Middle frontal gyrus (tissue), 1 donor: ENCODE results near the gene CAMTA1.

Experiments
- DNase-seq: peaks from one replicate; pipeline ENCODE4 v3.0.0-alpha.2; 2015; ENCODE audit warnings: low spot score; ENCODE audit errors: extremely low spot score

The CAMTA1 gene

DNA sequence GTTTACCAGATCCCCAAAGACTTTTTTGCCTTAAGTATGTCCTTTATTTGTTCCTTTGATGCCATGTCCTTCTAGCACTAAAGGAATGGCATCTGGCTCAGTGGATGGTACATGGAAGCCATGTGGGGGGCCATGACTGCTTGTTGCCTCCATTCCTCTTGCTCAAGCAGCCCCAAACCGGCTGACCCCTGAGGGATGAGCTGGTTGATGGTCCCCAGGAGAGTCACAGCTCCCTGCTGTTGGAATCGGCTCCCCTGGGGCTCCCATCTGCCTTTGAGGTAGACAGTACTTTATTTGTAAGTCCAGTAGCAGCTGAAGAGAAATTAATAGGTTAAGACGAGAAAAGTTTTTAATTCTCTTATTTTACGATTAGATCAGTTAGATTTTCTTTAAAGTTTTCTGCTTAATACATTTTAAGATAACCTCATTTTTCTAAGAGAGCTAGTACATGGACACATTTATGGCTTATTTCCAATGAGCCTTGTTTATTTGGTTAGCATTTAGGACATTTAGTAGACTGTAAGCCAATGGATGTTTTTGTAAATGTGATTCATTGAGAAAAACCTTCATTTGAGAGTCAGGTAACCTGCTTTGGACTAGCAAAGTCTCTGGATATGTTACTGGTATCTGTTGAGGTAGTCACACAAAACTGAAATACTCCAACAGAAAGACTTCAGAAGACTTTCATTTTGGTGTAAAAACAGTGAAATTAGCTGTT is 88.2 kb downstream of the CAMTA1 start:
- DNase-seq, result no peak

DNA sequence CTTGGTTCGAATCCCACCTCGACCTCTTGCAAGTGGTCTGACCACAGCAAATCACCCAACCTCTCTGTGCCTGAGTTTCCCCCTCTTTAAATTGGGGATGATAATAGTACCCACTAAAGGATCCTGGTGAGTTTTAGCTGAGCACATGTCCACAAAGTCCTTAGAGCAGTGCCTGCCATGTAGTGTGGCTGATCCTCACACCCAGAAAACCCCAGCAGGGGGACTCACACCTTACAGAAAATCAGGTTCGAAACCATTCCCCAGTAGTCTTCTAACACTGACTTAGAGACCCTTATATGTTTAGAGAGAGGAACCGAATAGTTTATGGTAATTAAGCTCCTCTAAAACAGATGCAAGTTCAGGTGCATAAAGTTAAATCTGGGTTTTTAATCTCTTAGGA is 89.0 kb downstream of the CAMTA1 start:
- DNase-seq, result no peak

DNA sequence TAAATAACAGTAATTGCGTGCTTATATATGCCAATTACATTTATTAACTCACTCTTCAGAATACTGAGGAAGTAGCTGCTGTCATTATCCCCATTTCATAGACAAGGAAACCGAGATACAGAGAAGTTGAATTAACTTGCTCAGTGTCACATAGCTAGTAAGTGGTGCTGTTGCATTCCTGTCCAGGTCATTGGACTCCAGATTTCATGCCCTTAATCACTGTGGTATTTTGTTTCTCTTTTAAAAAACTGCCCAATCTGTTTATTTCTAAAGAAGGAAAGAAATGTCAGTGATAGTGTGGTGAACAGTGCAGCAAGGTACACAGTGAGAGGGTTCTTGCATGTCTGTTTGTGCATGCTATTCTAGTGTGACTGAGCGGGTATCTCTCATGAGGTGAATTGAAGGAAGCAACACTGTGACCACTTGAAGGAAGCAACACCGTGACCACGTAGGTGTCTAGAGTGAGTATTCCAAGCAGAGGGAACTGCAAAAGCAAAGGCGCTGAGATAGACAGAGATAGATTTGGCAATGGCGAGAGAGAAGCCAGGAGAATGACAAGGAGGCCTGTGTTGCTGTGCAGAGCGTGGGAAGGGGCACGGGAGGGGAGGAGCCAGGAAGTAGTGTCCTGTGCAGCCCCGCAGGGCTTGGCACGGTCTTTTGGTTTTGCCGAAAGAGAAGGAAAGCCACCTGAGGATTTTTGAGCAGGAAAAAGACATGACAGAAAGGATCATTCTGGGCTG is 95.9 kb downstream of the CAMTA1 start:
- no peak for DNase-seq

DNA sequence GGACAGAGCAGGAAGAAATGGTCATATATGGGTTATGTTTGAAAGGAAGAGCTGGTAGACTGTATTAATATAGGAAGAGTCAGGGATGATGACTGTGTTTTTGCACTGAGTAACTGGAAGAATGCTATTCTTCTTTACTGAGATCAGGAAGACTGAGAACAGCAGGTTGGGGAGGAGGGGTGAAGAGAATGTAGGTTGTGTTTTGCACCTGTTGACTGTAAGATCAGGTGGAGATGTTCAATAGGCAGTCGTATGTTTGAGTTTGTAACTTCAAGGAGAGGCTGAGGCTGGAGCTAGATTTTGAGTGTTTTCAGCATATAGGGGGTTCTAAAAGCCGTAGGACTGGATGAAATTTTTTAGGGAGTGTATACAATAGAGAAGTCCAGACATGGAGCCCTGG is 97.2 kb downstream of the CAMTA1 start:
- no peak for DNase-seq

DNA sequence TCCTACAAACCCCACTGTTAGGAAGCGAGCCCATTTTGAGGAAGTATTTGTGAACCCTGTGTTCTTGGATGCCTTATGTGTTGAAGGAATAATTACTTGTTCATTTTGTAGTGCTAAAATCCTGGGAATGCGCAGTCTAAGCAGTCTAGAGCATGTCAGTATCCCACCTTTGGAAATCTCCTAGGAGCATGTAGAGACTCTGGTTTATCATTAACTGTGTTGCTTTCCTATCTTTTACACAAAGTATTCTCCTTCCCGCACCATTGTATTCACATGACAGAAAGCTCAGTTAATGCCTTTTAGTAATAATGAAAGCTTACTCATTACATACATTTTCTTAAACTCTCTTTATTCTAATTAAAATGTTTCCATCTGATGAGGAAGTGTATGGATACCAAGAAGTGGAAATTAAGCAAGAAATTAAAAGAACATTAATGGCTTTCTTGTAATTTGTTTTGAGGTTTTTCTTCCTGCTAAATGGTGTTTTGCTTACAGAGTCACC is 99.4 kb downstream of the CAMTA1 start:
- DNase-seq, result no peak

DNA sequence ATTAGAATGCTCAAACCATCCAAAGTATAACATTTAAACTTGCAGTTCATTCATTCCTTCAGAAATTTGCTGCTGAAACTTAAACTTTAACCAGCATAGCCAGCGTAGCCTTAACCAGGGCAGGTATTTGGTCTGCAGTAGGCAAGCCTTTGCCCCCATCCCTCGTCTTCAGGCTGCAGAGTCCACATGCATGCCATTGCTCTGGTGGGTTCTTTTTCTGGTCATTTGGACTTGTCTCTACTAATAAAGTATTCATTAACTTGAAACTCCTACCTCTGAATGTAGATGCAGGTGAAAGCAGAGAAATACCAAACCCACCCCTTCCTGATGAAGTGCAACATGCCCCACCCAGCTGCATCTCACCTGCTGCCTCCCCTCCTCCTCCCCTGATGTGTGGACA is 100.2 kb downstream of the CAMTA1 start:
- DNase-seq, result no peak

DNA sequence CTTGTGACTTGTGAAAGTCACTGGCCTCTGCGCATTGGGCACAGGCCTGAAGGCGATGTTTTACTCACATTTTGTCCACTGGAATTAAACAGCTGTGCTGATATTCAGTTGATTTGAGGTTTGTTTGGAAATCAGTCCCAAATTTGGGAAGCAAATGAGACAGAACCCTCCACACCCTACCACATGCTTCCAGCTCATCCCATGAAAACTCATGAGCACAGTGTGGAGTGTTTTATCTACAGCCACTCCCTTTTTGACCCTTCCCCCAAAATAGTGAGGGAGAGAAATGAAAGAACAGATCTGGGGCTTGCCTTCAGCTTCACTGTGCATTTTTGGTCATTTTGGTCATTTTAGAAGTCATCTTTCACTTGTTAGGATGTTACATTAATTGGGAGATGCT is 101.3 kb downstream of the CAMTA1 start:
- DNase-seq, result no peak

DNA sequence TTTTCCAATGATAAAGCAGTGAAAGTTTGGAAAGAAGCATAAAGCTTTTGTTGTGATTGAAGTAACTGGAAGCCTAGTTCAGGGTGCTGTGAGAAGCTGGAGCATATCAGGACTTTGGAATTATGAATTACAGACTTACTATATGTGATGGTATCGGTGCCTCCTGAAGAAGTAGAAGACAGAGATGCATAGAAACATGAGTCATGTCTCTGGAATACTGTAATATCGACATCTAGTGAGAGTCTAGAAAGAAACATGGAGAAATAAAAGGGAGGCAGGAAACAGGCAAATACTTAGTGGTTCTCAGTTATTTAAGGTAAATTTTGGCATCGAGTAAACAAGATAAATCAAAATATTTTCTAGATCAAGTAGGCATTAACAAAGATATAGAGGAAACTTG is 103.0 kb downstream of the CAMTA1 start:
- no peak for DNase-seq

DNA sequence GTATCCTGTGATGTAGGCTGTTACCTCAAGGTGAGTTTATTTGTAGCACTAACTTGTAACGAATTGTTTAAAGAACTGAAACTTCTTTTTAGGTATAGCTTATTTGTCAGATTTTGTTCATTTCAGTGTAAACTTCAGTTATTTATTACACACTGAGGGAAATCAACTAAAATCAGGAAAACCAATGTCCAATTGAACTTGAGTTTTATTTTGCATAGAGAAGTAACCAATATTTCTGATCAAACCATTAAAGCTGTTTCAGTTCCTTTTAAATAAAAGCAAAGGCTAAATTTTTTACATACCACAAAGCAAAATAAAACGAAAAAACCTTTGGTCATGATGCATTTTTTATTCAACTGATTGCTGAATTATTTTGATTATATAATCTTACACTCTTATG is 103.6 kb downstream of the CAMTA1 start:
- no peak for DNase-seq

DNA sequence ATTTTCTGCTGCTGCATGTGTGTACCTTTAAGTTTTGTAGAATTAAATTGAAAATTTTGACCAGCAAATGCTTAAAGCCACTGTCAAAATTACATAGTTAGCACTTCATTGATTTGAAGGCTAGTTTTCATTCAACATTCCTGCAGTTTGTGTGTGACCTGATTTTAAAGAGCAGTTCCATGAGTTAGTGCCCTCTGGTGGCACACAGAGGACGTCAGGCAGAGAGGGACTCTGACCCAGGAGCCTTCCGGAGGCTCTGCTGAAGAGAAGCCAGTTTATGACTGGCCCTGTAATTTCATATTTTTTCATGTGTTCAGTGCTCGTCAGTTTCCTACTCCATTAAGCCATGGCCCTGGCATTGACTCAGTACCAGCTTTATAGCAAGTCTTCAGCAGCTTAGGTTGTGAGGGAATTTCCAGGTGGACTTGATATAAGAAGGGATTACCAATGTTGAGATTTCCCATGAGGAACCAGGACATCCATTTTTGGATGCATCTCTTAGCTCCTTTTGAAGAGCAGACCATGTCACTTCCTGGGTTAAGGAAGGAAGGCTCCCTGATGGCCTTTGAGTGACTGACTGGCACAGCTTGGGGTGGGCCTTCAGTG is 104.7 kb downstream of the CAMTA1 start:
- DNase-seq, result no peak

DNA sequence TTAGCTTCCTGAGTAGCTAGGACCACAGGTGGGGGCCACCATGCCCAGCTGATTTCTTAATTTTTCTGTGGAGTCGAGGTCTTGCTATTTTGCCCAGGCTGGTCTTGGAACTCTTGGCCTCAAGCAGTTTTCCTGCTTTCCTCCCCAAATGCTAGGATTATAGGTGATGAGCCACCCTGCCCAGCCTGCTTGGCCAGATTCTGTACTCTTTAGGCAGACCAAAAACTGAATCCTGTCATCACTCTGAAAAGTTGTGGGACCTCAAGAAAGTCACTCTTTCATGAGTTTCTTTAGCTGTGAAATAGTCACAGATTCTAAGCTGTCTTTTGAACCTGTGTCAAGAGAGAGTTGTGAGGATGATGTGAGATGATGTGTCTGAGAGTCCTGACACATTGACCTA is 105.4 kb downstream of the CAMTA1 start:
- no peak for DNase-seq

DNA sequence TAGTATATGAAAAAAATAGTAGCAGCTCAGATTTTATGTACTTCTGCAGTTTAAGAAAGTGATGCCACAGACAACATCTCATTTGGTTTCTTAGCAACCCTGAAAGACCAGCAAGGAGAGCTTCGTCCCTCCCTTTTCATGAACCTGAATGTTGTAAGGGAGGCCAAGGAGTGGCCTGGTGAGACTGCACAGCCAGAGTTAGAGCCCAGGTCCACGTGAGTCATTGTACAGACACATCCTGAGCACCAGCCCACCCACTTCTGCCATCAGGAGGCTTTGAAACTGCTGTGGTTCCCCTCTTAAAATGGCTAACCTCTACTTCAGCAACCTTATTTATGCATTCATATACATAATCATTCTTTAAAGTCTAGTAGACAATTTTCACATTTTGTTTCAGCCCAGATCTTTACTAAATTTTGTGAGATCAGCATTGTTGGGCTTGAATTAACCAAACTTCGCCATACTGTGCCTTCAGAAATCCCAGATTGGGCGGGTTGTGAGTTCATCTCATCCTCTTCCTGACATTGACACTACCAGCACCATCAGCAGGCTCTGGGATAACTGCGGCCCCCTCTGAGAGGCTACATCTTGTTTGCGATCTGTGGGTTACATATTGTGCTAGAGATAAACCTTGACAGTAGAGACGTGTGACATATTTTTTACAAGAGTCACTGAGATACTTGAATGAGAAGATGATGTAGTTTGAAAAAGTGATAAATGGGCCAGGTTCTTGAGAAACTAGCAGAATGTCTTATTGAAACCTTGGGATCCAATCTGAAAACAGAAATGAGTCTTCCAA is 106.7 kb downstream of the CAMTA1 start:
- DNase-seq, result no peak

DNA sequence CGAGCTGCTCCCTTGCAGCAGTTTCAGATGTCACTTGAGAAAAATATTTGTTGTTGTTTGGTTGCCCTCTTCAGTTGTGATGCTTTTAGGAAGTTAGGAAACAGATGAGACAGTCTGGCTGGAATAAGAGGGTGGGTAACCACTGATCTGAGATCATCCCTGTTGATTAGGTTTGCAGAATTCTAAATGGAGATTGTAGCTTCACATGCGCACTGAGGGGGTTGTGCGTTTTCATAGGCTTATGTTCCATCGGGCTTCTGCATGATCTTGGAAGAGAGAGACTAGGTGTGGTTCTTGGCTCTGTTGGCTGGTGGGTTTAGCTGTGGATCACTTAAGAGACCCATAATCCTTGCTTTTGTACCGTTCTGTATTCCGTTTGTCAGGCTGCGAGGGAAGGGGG is 108.1 kb downstream of the CAMTA1 start:
- no peak for DNase-seq

DNA sequence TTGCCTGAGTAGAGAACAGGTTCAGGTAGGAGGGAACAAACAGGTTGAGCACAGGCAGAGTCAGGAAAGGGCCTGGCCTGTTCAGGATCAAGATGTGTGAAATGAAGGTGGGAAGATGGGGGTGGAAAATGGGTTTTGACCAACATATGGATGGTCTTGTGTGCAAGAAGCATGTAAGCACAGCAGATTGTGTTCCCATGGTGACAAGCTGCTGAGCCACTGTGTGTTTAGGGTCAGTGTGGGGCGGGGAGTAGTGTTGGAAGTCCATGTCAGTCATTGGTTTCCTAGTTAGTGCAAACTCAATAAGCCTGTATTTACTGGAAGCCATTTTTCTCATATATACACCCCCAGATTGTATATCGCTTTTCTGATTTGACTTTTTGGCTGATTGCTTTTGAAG is 111.9 kb downstream of the CAMTA1 start:
- DNase-seq, result no peak

DNA sequence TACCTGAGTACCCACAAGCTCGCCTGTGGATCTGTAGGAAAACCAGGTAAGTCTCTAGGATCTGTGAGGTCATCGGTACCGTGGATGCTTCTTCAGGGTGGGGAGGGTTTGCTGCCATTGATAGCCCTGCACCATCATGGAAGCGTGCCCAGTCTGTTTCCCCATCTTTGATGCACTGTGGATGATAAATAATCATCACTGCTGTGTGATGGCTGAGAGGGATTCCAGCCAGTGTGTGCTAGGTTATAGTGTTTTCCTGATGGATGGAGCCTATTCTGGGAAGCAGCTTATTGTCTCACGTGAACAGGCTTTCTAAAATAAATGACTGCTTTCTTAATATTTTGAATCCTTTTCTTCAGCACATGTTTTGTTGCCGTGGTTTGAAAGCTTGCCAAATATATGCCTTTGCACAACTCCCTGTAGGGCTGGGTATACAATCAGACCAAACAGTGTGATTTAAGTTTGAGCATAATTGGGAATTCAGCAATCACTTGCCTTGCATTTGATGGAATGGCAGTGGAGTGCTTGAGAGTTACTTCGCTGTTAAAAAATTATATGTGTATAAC is 113.8 kb downstream of the CAMTA1 start:
- DNase-seq, result no peak

DNA sequence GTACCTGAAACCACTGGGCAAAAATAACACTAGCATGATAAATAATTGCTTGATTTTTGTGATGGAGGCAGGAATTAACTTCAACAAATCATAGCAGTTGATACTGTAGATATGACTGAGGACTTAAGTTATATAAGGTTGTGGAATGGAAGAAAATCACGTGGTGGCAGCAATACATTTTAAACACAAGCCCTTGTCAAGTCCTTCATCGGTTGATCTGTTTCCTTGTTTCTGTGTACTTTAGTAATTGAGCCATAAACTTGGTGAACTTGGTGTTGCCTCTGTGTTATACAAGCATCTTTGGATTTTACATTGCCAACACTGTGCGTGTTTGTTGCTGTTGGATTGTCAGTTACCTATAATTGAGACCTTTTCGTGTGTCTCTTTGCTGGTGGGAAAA is 114.4 kb downstream of the CAMTA1 start:
- no peak for DNase-seq

DNA sequence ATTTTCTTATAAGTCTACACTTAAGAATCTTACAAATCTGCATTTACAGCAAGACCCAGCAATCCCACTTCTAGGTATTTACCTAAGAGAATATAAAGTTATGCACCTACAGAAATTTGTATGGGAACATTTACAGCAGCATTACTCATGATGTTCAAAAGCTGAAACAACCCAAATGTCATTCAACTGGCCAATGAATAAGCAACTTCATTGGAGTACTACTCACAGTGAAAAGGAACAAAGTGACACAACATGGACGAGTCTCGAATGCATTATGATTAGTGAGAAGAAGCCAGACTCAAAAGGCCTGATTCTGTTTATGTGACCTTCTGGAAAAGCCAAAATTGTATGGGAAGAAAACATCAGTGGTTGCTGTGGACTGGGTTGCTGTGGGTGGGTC is 116.9 kb downstream of the CAMTA1 start:
- no peak for DNase-seq

DNA sequence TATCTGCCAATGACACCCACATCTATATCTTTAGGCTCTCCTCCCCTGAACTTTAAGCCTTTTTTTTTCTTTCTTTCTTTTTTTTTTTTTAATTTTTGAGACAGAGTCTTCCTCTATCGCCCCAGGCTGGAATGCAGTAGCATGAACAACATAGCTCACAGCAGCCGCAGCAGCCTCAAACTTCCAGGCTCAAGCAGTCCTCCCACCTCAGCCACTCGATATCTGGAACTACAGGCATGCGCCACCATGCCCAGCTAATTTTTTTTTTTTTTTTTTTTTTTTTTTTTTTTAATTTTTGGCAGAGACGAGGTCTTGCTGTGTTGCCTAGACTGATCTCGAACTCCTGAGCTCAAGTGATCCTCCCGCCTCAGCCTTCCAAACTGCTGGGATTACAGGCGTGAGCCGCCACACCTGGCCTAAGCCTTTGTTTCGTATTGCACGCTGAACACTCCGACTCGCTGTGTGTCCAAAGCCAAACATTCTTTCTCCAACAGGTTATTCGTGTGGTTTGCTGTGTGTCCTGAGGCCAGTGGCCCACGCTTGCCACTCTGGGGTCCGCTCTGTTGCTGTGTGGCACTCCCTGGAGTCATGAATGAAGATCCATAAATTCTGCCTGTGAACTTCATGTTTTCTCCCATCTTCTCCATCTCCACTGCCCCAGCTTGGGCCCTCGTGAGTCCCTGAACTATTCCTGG is 119.4 kb downstream of the CAMTA1 start:
- DNase-seq, result no peak

DNA sequence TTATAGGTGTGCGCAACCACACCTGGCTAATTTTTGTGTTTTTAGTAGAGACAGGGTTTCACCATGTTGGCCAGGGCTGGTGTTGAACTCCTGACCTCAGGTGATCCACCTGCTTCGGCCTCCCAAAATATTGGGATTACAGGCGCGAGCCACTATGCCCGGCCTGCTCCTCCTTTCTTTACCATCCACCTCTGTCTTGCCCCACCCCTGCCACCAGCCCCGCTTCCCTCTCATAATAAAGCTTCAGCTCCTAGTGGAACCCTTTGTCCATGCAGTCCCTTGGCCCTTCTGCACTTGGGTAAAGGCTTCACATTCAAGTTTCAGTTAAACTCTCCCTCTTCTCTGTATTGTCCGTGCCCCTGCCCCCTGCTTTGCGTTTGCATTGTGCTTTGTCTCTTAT is 120.1 kb downstream of the CAMTA1 start:
- no peak for DNase-seq

DNA sequence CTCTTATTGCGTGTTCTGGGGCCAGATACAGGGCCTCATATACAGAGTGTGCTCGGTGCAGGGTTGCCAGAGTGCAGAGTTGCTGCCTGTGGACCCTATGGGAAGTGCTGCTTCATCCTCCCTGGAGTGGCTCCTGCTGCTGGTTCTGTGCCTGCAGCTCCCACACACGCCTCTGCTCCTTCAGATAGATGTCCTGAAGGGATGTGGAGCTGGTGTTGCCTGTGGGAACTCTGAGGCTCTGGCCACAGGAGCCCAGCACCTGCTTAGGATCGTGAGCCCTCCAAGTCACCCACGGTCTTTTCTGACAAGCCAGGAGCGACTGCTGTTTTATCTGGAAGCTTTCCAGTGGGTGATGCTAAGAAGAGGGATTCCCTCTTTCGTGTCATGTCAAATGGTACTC is 120.5 kb downstream of the CAMTA1 start:
- no peak for DNase-seq

DNA sequence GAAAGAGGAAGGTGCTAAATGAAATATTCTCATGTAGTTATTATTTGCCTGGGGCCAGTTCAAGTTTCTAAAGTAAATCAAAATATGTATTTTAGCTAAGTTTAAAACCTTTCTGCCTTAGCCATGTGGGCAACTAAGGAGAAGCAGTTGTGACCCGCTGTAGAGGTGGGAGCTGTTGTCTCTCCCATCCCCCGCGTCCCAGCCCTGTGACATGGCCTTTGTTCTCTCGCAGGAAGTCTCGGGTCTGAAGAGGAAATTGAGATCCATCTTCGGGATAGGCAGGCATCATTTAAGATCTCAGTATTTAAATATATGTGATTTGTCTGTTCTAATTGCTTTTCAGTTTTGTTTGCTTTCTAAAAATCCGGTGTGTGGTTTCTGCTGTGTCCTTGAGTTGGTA is 121.5 kb downstream of the CAMTA1 start:
- no peak for DNase-seq
